Measurements from ENCODE around the gene ENGASE. TPM values are rescaled to one million over a fixed set of nuclear protein-coding genes. Genes with fewer than 3 reads are reported as not detected.

Gene ENGASE
- total RNA-seq, 1 experiment from 2014 or later: 34.5 TPM

- H4K20me1 ChIP-seq (ENCODE audit: low read length): no peaks in the 10 kb centered on the region
- H3K36me3 ChIP-seq (ENCODE audit: low read depth, low read length): no peaks in the 10 kb centered on the region
- H3K79me2 ChIP-seq (ENCODE audit: low read length): no peaks in the 10 kb centered on the region
- H3K9me2 ChIP-seq (replicated peaks; ENCODE audit: low read length): no peaks in the 10 kb centered on the region
- H3K4me2 ChIP-seq (ENCODE audit: low read length): no peak overlapping the region
- H3F3A ChIP-seq (ENCODE audit: low read length, unreplicated experiment): no peaks in the 10 kb centered on the region
- TF ChIP-seq EZH2phosphoT487 (IDR thresholded peaks at IDR 0.05; ENCODE audit: borderline replicate concordance, low read length) (no peak), EZH2 (IDR thresholded peaks at IDR 0.05; ENCODE audit: low read length, unreplicated experiment) (no peak), CTCF (conservative IDR thresholded peaks at IDR 0.05; ENCODE audit: low read depth, low read length) (no peak)
- ChIA-PET CTCF (interaction anchor here (0.6 kb wide), 2 partner anchors 30 to 170 kb away, joined by 3 read pairs; no protein-coding TSS in a partner anchor), POLR2A (ENCODE audit: unreplicated experiment) (no interaction called here)
- H3K9me3 ChIP-seq (ENCODE audit: low read length): no peaks in the 10 kb centered on the region
- no peak overlapping the region for H3K27ac ChIP-seq (ENCODE audit: low read length)
- no peak overlapping the region for H3K4me3 ChIP-seq (ENCODE audit: low read length)
- peak; percentile 22 for DNase-seq
- no peak for ATAC-seq
- no peak overlapping the region for H2AFZ ChIP-seq (ENCODE audit: low read length)
- intact Hi-C loops (cut with micrococcal nuclease): no loop called here
- H3K27me3 ChIP-seq (ENCODE audit: low read length): no peaks in the 10 kb centered on the region
- no peaks in the 10 kb centered on the region for H3K4me1 ChIP-seq (ENCODE audit: insufficient read depth, low read length)
- BruUV-seq (replicated peaks): no TSS peak
- no peak overlapping the region for H3K9ac ChIP-seq (ENCODE audit: low read length)
Measured at GRCh38 chr17:79047923-79048825, 26.4 kb upstream of the ENGASE start.

- BruUV-seq (replicated peaks): no TSS peak
- no peak for ATAC-seq
- H3K9me3 ChIP-seq (ENCODE audit: low read length): no peaks in the 10 kb centered on the region
- H4K20me1 ChIP-seq (ENCODE audit: low read length): no peaks in the 10 kb centered on the region
- ChIA-PET CTCF (interaction anchor here (0.6 kb wide), 1 partner anchor 169 kb away, joined by 3 read pairs; no protein-coding TSS in a partner anchor), POLR2A (ENCODE audit: unreplicated experiment) (no interaction called here)
- intact Hi-C loops (cut with micrococcal nuclease): no loop called here
- H3K4me1 ChIP-seq (ENCODE audit: insufficient read depth, low read length): no peaks in the 10 kb centered on the region
- no peaks in the 10 kb centered on the region for H3F3A ChIP-seq (ENCODE audit: low read length, unreplicated experiment)
- no peak overlapping the region for H3K9ac ChIP-seq (ENCODE audit: low read length)
- TF ChIP-seq EZH2 (IDR thresholded peaks at IDR 0.05; ENCODE audit: low read length, unreplicated experiment) (no peak), CTCF (conservative IDR thresholded peaks at IDR 0.05; ENCODE audit: low read depth, low read length) (no peak), EZH2phosphoT487 (IDR thresholded peaks at IDR 0.05; ENCODE audit: borderline replicate concordance, low read length) (no peak)
- no peaks in the 10 kb centered on the region for H3K36me3 ChIP-seq (ENCODE audit: low read depth, low read length)
- no peak for DNase-seq
- no peaks in the 10 kb centered on the region for H3K79me2 ChIP-seq (ENCODE audit: low read length)
- H3K9me2 ChIP-seq (replicated peaks; ENCODE audit: low read length): no peaks in the 10 kb centered on the region
- H3K27me3 ChIP-seq (ENCODE audit: low read length): no peaks in the 10 kb centered on the region
- H2AFZ ChIP-seq (ENCODE audit: low read length): no peak overlapping the region
- H3K4me2 ChIP-seq (ENCODE audit: low read length): no peak overlapping the region
- H3K27ac ChIP-seq (ENCODE audit: low read length): no peak overlapping the region
- H3K4me3 ChIP-seq (ENCODE audit: low read length): no peak overlapping the region
Measured at GRCh38 chr17:79048826-79049755, 25.5 kb upstream of the ENGASE start.

All from PC-3 (cell line).